CD14-positive monocyte (primary cell): ENCODE results near the gene OXSR1. TPM values are rescaled to one million over a fixed set of nuclear protein-coding genes. Genes with fewer than 3 reads are reported as not detected.

ENCODE experiments used
- DNase-seq, 3 donors: peaks; one replicate each; pipeline ENCODE4 v3.0.0-alpha.2; 2011 to 2022
- H2AFZ ChIP-seq: 2 replicates; pipeline ENCODE4 v1.6.0; 2012; ENCODE audit warnings: mild to moderate bottlenecking, low read depth, low read length, inconsistent platforms; ENCODE audit not compliant: insufficient read depth, poor library complexity, severe bottlenecking
- H3K27ac ChIP-seq, 2 donors: 1 replicate in 1 of 2; 2 replicates in 1 of 2; pipeline ENCODE4 v1.5.1; 2012 to 2013; ENCODE audit warnings: low read length in 2 of 2, control low read depth in 1 of 2, inconsistent platforms in 1 of 2, low read depth in 1 of 2, mild to moderate bottlenecking in 1 of 2
- H3K27me3 ChIP-seq, 2 donors: one replicate each; pipeline versions ENCODE4 v1.6.0 to v1.6.1; 2011 to 2013; ENCODE audit warnings: low read length in 2 of 2; ENCODE audit not compliant: control insufficient read depth in 2 of 2, insufficient read depth in 2 of 2
- H3K36me3 ChIP-seq, 2 donors: replicated peaks in 1 of 2; 1 replicate in 1 of 2; 2 replicates in 1 of 2; pipeline versions ENCODE4 v1.5.1 to v1.6.1; 2012 to 2013; ENCODE audit warnings: low read length in 2 of 2, control low read depth in 1 of 2, inconsistent platforms in 1 of 2, mild to moderate bottlenecking in 1 of 2; ENCODE audit not compliant: insufficient read depth in 2 of 2, control insufficient read depth in 1 of 2
- H3K4me1 ChIP-seq, 2 donors: 1 replicate in 1 of 2; 2 replicates in 1 of 2; pipeline versions ENCODE4 v1.5.1 to v1.6.1; 2012 to 2013; ENCODE audit warnings: low read length in 2 of 2, control low read depth in 1 of 2, inconsistent platforms in 1 of 2, mild to moderate bottlenecking in 1 of 2, moderate library complexity in 1 of 2; ENCODE audit not compliant: insufficient read depth in 2 of 2, control insufficient read depth in 1 of 2
- H3K4me2 ChIP-seq: replicated peaks from 2 replicates; pipeline ENCODE3; 2012; ENCODE audit warnings: low read length, moderate library complexity, mild to moderate bottlenecking; ENCODE audit not compliant: poor library complexity, severe bottlenecking; ENCODE audit errors: extremely low read depth
- H3K4me3 ChIP-seq, 3 experiments: fragments of 200-600 bp in 1 of 3; sonication (generic) in 1 of 3; replicated peaks in 1 of 3; 1 replicate in 2 of 3; 2 replicates in 1 of 3; pipeline ENCODE4 v1.5.1; 2011 to 2013; ENCODE audit warnings: low read length in 3 of 3, mild to moderate bottlenecking in 3 of 3, control low read depth in 2 of 3, low read depth in 2 of 3, inconsistent platforms in 1 of 3, moderate library complexity in 1 of 3
- H3K79me2 ChIP-seq: 2 replicates; pipeline ENCODE4 v1.6.0; 2012; ENCODE audit warnings: mild to moderate bottlenecking, control low read depth, inconsistent platforms, low read length, moderate library complexity; ENCODE audit not compliant: insufficient read depth
- H3K9ac ChIP-seq: 2 replicates; pipeline ENCODE4 v1.6.0; 2017; ENCODE audit warnings: low read length, mild to moderate bottlenecking; ENCODE audit not compliant: insufficient read depth, poor library complexity, severe bottlenecking
- H3K9me3 ChIP-seq, 2 donors: replicated peaks in 1 of 2; 1 replicate in 1 of 2; 2 replicates in 1 of 2; pipeline versions ENCODE4 v1.5.1 to v1.6.1; 2012 to 2013; ENCODE audit warnings: low read length in 2 of 2, control low read depth in 1 of 2; ENCODE audit not compliant: control insufficient read depth in 1 of 2, insufficient read depth in 1 of 2
- H4K20me1 ChIP-seq: 2 replicates; pipeline ENCODE4 v1.6.0; 2012; ENCODE audit warnings: mild to moderate bottlenecking, low read length, control low read depth, moderate library complexity; ENCODE audit not compliant: insufficient read depth
- H3K27ac Mint-ChIP-seq, 7 donors: one replicate each; pipeline ENCODE4 v1.8.0; 2020; ENCODE audit warnings: mild to moderate bottlenecking in 7 of 7, mixed read lengths in 7 of 7, moderate library complexity in 6 of 7, inconsistent platforms in 2 of 7
- H3K27me3 Mint-ChIP-seq, 3 donors: one replicate each; pipeline ENCODE4 v1.8.0; 2021 to 2022; ENCODE audit warnings: low read depth in 3 of 3, mild to moderate bottlenecking in 3 of 3, mixed read lengths in 3 of 3, moderate library complexity in 3 of 3, inconsistent platforms in 1 of 3
- H3K36me3 Mint-ChIP-seq, 2 donors: one replicate each; pipeline ENCODE4 v1.8.0; 2020; ENCODE audit warnings: mixed read lengths in 2 of 2, inconsistent platforms in 1 of 2, mild to moderate bottlenecking in 1 of 2
- H3K4me1 Mint-ChIP-seq: one replicate; pipeline ENCODE4 v1.8.0; 2020; ENCODE audit warnings: mild to moderate bottlenecking, mixed read lengths
- H3K4me3 Mint-ChIP-seq, 2 donors: one replicate each; pipeline ENCODE4 v1.8.0; 2020; ENCODE audit warnings: mild to moderate bottlenecking in 2 of 2, mixed read lengths in 2 of 2, moderate library complexity in 1 of 2
- H3K9me3 Mint-ChIP-seq, 7 donors: one replicate each; pipeline ENCODE4 v1.8.0; 2020 to 2022; ENCODE audit warnings: mixed read lengths in 7 of 7, mild to moderate bottlenecking in 6 of 7, moderate library complexity in 6 of 7, inconsistent platforms in 2 of 7
- WGBS: methylation state at CpG from one replicate; pipeline ENCODE4 v1.1.5; 2013; ENCODE audit warnings: missing lambda C conversion rate; ENCODE audit not compliant: insufficient coverage; 5-methylcytosine and 5-hydroxymethylcytosine counted together
- intact Hi-C, 2 donors: fragments of 100-400 bp; cut with micrococcal nuclease; formaldehyde crosslinking; loops; one replicate each; pipeline versions ENCODE4 v1.15.0 to v1.15.1; 2023
- polyA plus RNA-seq, 3 donors: library from polyadenylated mRNA; depleted of rRNA in 1 of 3; unstranded in 2 of 3; stranded (reverse) in 1 of 3; fragments of 300-500 nt in 2 of 3; fragments of >200 nt in 1 of 3; fragmentation: Illumina TruSeq in 2 of 3; gene quantifications; 1 replicate in 2 of 3; 2 replicates in 1 of 3; pipeline ENCODE4 v1.2.3, GENCODE V29; 2012 to 2021
- TF ChIP-seq, protein P1 (sequence below): fragments of 200-600 bp; IDR thresholded peaks from one replicate; pipeline ENCODE4 v1.8.0; 2022; ENCODE audit warnings: antibody characterized with exemption, mild to moderate bottlenecking

Gene OXSR1
- polyA plus RNA-seq, 3 donors: 9.4 to 20.3 (median 12.3) TPM

GRCh38 chr3:38245930-38246329, 80.6 kb downstream of the OXSR1 start:
- peak overlapping the region in 1 of 7 donors; percentile 10 for H3K27ac Mint-ChIP-seq
- DNase-seq: no peak
- no peaks in the 10 kb centered on the region for H3K9me3 Mint-ChIP-seq
- H3K36me3 Mint-ChIP-seq: peaks cover 67 to 81% of the 10 kb centered on the region in 2 donors
- peaks cover 75 to 91% of the 10 kb centered on the region in 2 donors for H3K36me3 ChIP-seq
- no peak overlapping the region for H3K4me3 ChIP-seq
- WGBS: 86% methylated on average over 1 of the region's 4 CpGs
- no peak overlapping the region for H3K4me2 ChIP-seq
- no peak overlapping the region for H2AFZ ChIP-seq
- no peaks in the 10 kb centered on the region for H3K27me3 Mint-ChIP-seq
- H3K4me3 Mint-ChIP-seq: no peak overlapping the region
- no peaks in the 10 kb centered on the region for H4K20me1 ChIP-seq
- H3K27me3 ChIP-seq: no peaks in the 10 kb centered on the region
- no peaks in the 10 kb centered on the region for H3K79me2 ChIP-seq
- H3K4me1 Mint-ChIP-seq: no peaks in the 10 kb centered on the region
- H3K4me1 ChIP-seq: no peaks in the 10 kb centered on the region
- no peak overlapping the region for H3K9ac ChIP-seq
- H3K9me3 ChIP-seq: no peaks in the 10 kb centered on the region
- TF ChIP-seq, protein P1, sequence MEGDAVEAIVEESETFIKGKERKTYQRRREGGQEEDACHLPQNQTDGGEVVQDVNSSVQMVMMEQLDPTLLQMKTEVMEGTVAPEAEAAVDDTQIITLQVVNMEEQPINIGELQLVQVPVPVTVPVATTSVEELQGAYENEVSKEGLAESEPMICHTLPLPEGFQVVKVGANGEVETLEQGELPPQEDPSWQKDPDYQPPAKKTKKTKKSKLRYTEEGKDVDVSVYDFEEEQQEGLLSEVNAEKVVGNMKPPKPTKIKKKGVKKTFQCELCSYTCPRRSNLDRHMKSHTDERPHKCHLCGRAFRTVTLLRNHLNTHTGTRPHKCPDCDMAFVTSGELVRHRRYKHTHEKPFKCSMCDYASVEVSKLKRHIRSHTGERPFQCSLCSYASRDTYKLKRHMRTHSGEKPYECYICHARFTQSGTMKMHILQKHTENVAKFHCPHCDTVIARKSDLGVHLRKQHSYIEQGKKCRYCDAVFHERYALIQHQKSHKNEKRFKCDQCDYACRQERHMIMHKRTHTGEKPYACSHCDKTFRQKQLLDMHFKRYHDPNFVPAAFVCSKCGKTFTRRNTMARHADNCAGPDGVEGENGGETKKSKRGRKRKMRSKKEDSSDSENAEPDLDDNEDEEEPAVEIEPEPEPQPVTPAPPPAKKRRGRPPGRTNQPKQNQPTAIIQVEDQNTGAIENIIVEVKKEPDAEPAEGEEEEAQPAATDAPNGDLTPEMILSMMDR: no peak
- no peak overlapping the region for H3K27ac ChIP-seq
- intact Hi-C loops: no loop called here

- peaks cover 84 to 94% of the 10 kb centered on the region in 2 donors for H3K36me3 ChIP-seq
- no peaks in the 10 kb centered on the region for H3K4me1 Mint-ChIP-seq
- peak in 1 of 3 donors; percentile 9 for DNase-seq
Measured at GRCh38 chr3:38247366-38248035, 82.2 kb downstream of the OXSR1 start.

More at GRCh38 chr3:38247366-38248035, 82.2 kb downstream of the OXSR1 start:
- Mint-ChIP-seq H3K9me3 (no peaks in the 10 kb centered on the region), H3K27me3 (no peaks in the 10 kb centered on the region), H3K4me3 (no peak overlapping the region), H3K27ac (peak overlapping the region in 1 of 7 donors; percentile 78), H3K36me3 (peaks cover 81 to 87% of the 10 kb centered on the region in 2 donors)
- intact Hi-C loops: no loop called here
- H3K4me3 ChIP-seq: no peak overlapping the region
- H3K4me1 ChIP-seq: no peaks in the 10 kb centered on the region
- H3K79me2 ChIP-seq: no peaks in the 10 kb centered on the region
- H4K20me1 ChIP-seq: no peaks in the 10 kb centered on the region
- H3K9me3 ChIP-seq: no peaks in the 10 kb centered on the region
- no peak overlapping the region for H3K27ac ChIP-seq
- TF ChIP-seq, protein P1: no peak
- H3K27me3 ChIP-seq: no peaks in the 10 kb centered on the region
- H3K4me2 ChIP-seq: no peak overlapping the region
- H3K9ac ChIP-seq: no peak overlapping the region
- no peak overlapping the region for H2AFZ ChIP-seq
